ENCODE results near the gene PLEKHA7. TPM values are rescaled to one million over a fixed set of nuclear protein-coding genes. Genes with fewer than 3 reads are reported as not detected.

The PLEKHA7 gene
- total and polyA plus RNA-seq, 4 donors: 13.3 to 31.8 (median 21.5) TPM

DNA sequence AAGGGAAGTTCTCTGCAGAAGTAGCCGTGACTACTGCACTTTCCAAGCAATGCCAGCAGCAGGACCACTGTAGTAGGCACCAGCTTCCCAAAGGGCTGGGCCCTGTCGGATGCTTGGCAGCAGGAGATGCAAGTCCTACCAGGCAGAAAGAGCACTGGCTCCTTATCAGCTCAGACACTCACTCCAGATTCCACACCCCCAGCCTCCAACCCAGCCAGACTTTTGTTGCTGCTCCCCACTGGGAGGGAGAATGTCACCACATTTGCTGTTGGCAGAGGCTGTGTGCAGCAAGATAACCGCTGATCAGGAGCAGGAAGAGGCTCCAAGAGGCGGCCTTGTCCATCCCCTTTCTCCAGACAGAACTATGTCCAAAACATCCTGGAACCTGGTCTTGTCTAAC, 157.0 kb downstream of the PLEKHA7 start:
- Histone ChIP-seq H3K36me3 (ENCODE audit: control insufficient read depth in 4 of 4, insufficient read depth in 4 of 4, low read length in 4 of 4) (no peaks in the 10 kb centered on the region), H3K9ac (ENCODE audit: insufficient read depth in 1 of 2, low read length in 2 of 2) (no peak overlapping the region), H3K27me3 (ENCODE audit: control insufficient read depth in 3 of 3, insufficient read depth in 3 of 3, low read length in 2 of 3) (no peaks in the 10 kb centered on the region), H3K9me3 (ENCODE audit: control insufficient read depth in 4 of 4, insufficient read depth in 3 of 4, low read length in 3 of 4) (peaks cover 0 to 1% (median 0%) of the 10 kb centered on the region in 4 donors), H3K27ac (ENCODE audit: low read depth in 1 of 2, low read length in 1 of 2) (peak overlapping the region in 1 of 2 donors; percentile 58), H3K4me3 (no peak overlapping the region), H3K4me1 (ENCODE audit: control insufficient read depth in 5 of 5, insufficient read depth in 5 of 5, low read length in 5 of 5) (peaks cover 0 to 21% (median 0%) of the 10 kb centered on the region in 5 donors)
- WGBS, 2 donors: 68 to 82% methylated on average over 4 of the region's 4 CpGs
- ATAC-seq (ENCODE audit: insufficient read depth, low FRiP score) (no peak), DNase-seq (no peak)
- TF ChIP-seq, protein P1, sequence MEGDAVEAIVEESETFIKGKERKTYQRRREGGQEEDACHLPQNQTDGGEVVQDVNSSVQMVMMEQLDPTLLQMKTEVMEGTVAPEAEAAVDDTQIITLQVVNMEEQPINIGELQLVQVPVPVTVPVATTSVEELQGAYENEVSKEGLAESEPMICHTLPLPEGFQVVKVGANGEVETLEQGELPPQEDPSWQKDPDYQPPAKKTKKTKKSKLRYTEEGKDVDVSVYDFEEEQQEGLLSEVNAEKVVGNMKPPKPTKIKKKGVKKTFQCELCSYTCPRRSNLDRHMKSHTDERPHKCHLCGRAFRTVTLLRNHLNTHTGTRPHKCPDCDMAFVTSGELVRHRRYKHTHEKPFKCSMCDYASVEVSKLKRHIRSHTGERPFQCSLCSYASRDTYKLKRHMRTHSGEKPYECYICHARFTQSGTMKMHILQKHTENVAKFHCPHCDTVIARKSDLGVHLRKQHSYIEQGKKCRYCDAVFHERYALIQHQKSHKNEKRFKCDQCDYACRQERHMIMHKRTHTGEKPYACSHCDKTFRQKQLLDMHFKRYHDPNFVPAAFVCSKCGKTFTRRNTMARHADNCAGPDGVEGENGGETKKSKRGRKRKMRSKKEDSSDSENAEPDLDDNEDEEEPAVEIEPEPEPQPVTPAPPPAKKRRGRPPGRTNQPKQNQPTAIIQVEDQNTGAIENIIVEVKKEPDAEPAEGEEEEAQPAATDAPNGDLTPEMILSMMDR (IDR thresholded peaks at IDR 0.05; ENCODE audit: control extremely low read depth, extremely low read depth): no peak

- H3K9me3 ChIP-seq (ENCODE audit: control insufficient read depth in 4 of 4, insufficient read depth in 3 of 4, low read length in 3 of 4): peaks cover 0 to 1% (median 0%) of the 10 kb centered on the region in 4 donors
- TF ChIP-seq, protein P1 (IDR thresholded peaks at IDR 0.05; ENCODE audit: control extremely low read depth, extremely low read depth): no peak
- H3K4me3 ChIP-seq: no peak overlapping the region
- H3K27me3 ChIP-seq (ENCODE audit: control insufficient read depth in 3 of 3, insufficient read depth in 3 of 3, low read length in 2 of 3): no peaks in the 10 kb centered on the region
- WGBS, 2 donors: 94 to 96% methylated on average over 3 of the region's 3 CpGs
- H3K27ac ChIP-seq (ENCODE audit: low read depth in 1 of 2, low read length in 1 of 2): peak overlapping the region in 1 of 2 donors; percentile 58
- no peak for DNase-seq
- H3K36me3 ChIP-seq (ENCODE audit: control insufficient read depth in 4 of 4, insufficient read depth in 4 of 4, low read length in 4 of 4): no peaks in the 10 kb centered on the region
- ATAC-seq (ENCODE audit: insufficient read depth, low FRiP score): no peak
- no peak overlapping the region for H3K9ac ChIP-seq (ENCODE audit: insufficient read depth in 1 of 2, low read length in 2 of 2)
- H3K4me1 ChIP-seq (ENCODE audit: control insufficient read depth in 5 of 5, insufficient read depth in 5 of 5, low read length in 5 of 5): peaks cover 0 to 21% (median 0%) of the 10 kb centered on the region in 5 donors
These were observed 158.2 kb downstream of the PLEKHA7 start for GRCh38 chr11:16856022-16856471.

GRCh38 chr11:16854979-16855378, 159.2 kb downstream of the PLEKHA7 start:
- no peak for ATAC-seq (ENCODE audit: insufficient read depth, low FRiP score)
- 79 to 94% methylated on average over 4 of the region's 4 CpGs for WGBS, 2 donors
- peaks cover 0 to 13% (median 0%) of the 10 kb centered on the region in 5 donors for H3K4me1 ChIP-seq (ENCODE audit: control insufficient read depth in 5 of 5, insufficient read depth in 5 of 5, low read length in 5 of 5)

More at GRCh38 chr11:16854979-16855378, 159.2 kb downstream of the PLEKHA7 start:
- H3K9ac ChIP-seq (ENCODE audit: insufficient read depth in 1 of 2, low read length in 2 of 2): no peak overlapping the region
- TF ChIP-seq, protein P1 (IDR thresholded peaks at IDR 0.05; ENCODE audit: control extremely low read depth, extremely low read depth): no peak
- H3K4me3 ChIP-seq: no peak overlapping the region
- peaks cover 0 to under 1% (median 0%) of the 10 kb centered on the region in 4 donors for H3K36me3 ChIP-seq (ENCODE audit: control insufficient read depth in 4 of 4, insufficient read depth in 4 of 4, low read length in 4 of 4)
- H3K27ac ChIP-seq (ENCODE audit: low read depth in 1 of 2, low read length in 1 of 2): no peak overlapping the region
- no peak for DNase-seq
- no peaks in the 10 kb centered on the region for H3K27me3 ChIP-seq (ENCODE audit: control insufficient read depth in 3 of 3, insufficient read depth in 3 of 3, low read length in 2 of 3)
- peaks cover 0 to 1% (median 0%) of the 10 kb centered on the region in 4 donors for H3K9me3 ChIP-seq (ENCODE audit: control insufficient read depth in 4 of 4, insufficient read depth in 3 of 4, low read length in 3 of 4)

Measured in lung (tissue), 12 donors.